SK-N-SH (cell line): ENCODE measurements around the gene DOHH. TPM values are rescaled to one million over a fixed set of nuclear protein-coding genes. Genes with fewer than 3 reads are reported as not detected.
A peak's percentile ranks its signal among the peaks of the same experiment; 100 is the strongest.

Experiments
- CTCF ChIA-PET: fragments of 300-600, 350-600 bp; formaldehyde crosslinking; extraction: SDS; loops from one replicate; lab custom pipeline; 2021; lab: Yijun Ruan, JAX
- POLR2A ChIA-PET: fragments of 350-600 bp; sonication (Branson Sonifier 250); formaldehyde crosslinking; extraction: SDS; loops from one replicate; lab custom pipeline; 2020; ENCODE audit warnings: antibody characterized with exemption, inconsistent platforms; lab: Yijun Ruan, JAX
- DNase-seq: peaks from one replicate; pipeline ENCODE4 v3.0.0; 2012
- H2AFZ ChIP-seq: fragments of 200-600 bp; sonication (generic); 2 replicates; pipeline ENCODE4 v1.8.1; 2016; ENCODE audit warnings: antibody characterized with exemption, mild to moderate bottlenecking, low read depth
- H3F3A ChIP-seq: fragments of 200-600 bp; sonication (generic); replicated peaks from 2 replicates; pipeline ENCODE3; 2016; ENCODE audit warnings: antibody characterized with exemption, mild to moderate bottlenecking; ENCODE audit not compliant: insufficient read depth
- H3K27ac ChIP-seq, 2 experiments: fragments of 200-500 bp in 1 of 2; fragments of 200-600 bp in 1 of 2; sonication (Bioruptor generic) in 1 of 2; sonication (generic), shearing (Covaris generic) in 1 of 2; 2 replicates each; pipeline versions ENCODE4 v1.5.1 to v1.6.1; 2014 to 2016; ENCODE audit warnings: low read depth in 2 of 2, inconsistent platforms in 1 of 2, low read length in 1 of 2, mild to moderate bottlenecking in 1 of 2, mixed read lengths in 1 of 2
- H3K27me3 ChIP-seq: fragments of 200-600 bp; sonication (generic), shearing (Covaris generic); 2 replicates; pipeline ENCODE4 v1.6.1; 2016; ENCODE audit warnings: mixed run types; ENCODE audit not compliant: insufficient read depth
- H3K36me3 ChIP-seq, 2 experiments: fragments of 200-500 bp in 1 of 2; fragments of 200-600 bp in 1 of 2; sonication (Bioruptor generic) in 1 of 2; sonication (generic) in 1 of 2; replicated peaks in 1 of 2; 2 replicates each; pipeline versions ENCODE3 to v1.5.1; 2014 to 2016; ENCODE audit warnings: low read length in 1 of 2, mild to moderate bottlenecking in 1 of 2; ENCODE audit not compliant: insufficient read depth in 2 of 2, control insufficient read depth in 1 of 2
- H3K4me1 ChIP-seq, 2 experiments: fragments of 200-500 bp in 1 of 2; fragments of 200-600 bp in 1 of 2; sonication (Bioruptor generic) in 1 of 2; sonication (generic), shearing (Covaris generic) in 1 of 2; 2 replicates each; pipeline versions ENCODE4 v1.5.1 to v1.6.1; 2014 to 2016; ENCODE audit warnings: low read depth in 1 of 2, low read length in 1 of 2, mixed run types in 1 of 2; ENCODE audit not compliant: insufficient read depth in 2 of 2, control insufficient read depth in 1 of 2
- H3K4me2 ChIP-seq: fragments of 200-600 bp; sonication (generic), shearing (Covaris generic); 2 replicates; pipeline ENCODE4 v1.6.1; 2017; ENCODE audit warnings: mixed run types
- H3K4me3 ChIP-seq, 2 experiments: fragments of 200-500 bp in 1 of 2; fragments of 200-600 bp in 1 of 2; sonication (Bioruptor generic) in 1 of 2; sonication (generic), shearing (Covaris generic) in 1 of 2; 2 replicates each; pipeline versions ENCODE4 v1.5.1 to v1.8.1; 2014 to 2016; ENCODE audit warnings: low read depth in 2 of 2, inconsistent platforms in 1 of 2, low read length in 1 of 2, mild to moderate bottlenecking in 1 of 2, mixed read lengths in 1 of 2, moderate library complexity in 1 of 2
- H3K79me2 ChIP-seq: fragments of 200-600 bp; sonication (generic); 2 replicates; pipeline ENCODE4 v1.8.1; 2017; ENCODE audit warnings: mild to moderate bottlenecking; ENCODE audit not compliant: insufficient read depth
- H3K9ac ChIP-seq: fragments of 200-600 bp; sonication (generic); 2 replicates; pipeline ENCODE4 v1.6.1; 2017; ENCODE audit warnings: mixed run types
- H3K9me2 ChIP-seq: fragments of 200-600 bp; sonication (generic); 2 replicates; pipeline ENCODE4 v1.6.1; 2017; ENCODE audit warnings: mixed run types
- H3K9me3 ChIP-seq: fragments of 200-600 bp; sonication (generic); 2 replicates; pipeline ENCODE4 v1.6.1; 2017; ENCODE audit warnings: mixed run types, mild to moderate bottlenecking, moderate library complexity
- H4K20me1 ChIP-seq: fragments of 200-600 bp; sonication (generic); 2 replicates; pipeline ENCODE4 v1.6.1; 2017; ENCODE audit warnings: mild to moderate bottlenecking, mixed run types; ENCODE audit not compliant: insufficient read depth
- CTCF ChIP-seq: fragments of 200-600 bp; sonication (generic); IDR thresholded peaks from 2 replicates; pipeline ENCODE4 v1.6.1; 2017; ENCODE audit warnings: antibody characterized with exemption, mild to moderate bottlenecking, moderate library complexity
- EP300 ChIP-seq, 2 experiments: IDR thresholded peaks; 2 replicates each; pipeline versions ENCODE4 v1.4.0 to v1.6.1; 2012; ENCODE audit warnings: borderline replicate concordance in 1 of 2, low read depth in 1 of 2, low read length in 1 of 2
- FOXJ3 ChIP-seq: sonication (generic); formaldehyde crosslinking; IDR thresholded peaks from 2 replicates; pipeline ENCODE4 v1.5.1; 2020; ENCODE audit warnings: mild to moderate bottlenecking, missing genetic modification reagents
- JUND ChIP-seq: IDR thresholded peaks from 2 replicates; pipeline ENCODE4 v1.4.0; 2012
- MAX ChIP-seq: IDR thresholded peaks from 2 replicates; pipeline ENCODE4 v1.4.0; 2012; ENCODE audit warnings: low read depth
- MXI1 ChIP-seq: IDR thresholded peaks from 2 replicates; pipeline ENCODE4 v1.6.1; 2012; ENCODE audit warnings: mild to moderate bottlenecking, low read depth, low read length, improper control_type of control experiment
- NFIC ChIP-seq: IDR thresholded peaks from 2 replicates; pipeline ENCODE4 v1.4.0; 2012; ENCODE audit warnings: borderline replicate concordance
- NRF1 ChIP-seq: IDR thresholded peaks from 2 replicates; pipeline ENCODE4 v1.6.1; 2012; ENCODE audit warnings: low read depth, mild to moderate bottlenecking, low read length
- POLR2AphosphoS5 ChIP-seq: IDR thresholded peaks from 2 replicates; pipeline ENCODE4 v1.6.1; 2012; ENCODE audit warnings: low read depth, low read length
- RAD21 ChIP-seq: IDR thresholded peaks from 2 replicates; pipeline ENCODE4 v1.6.1; 2012; ENCODE audit warnings: mild to moderate bottlenecking, low read length
- REST ChIP-seq: IDR thresholded peaks from 2 replicates; pipeline ENCODE4 v1.6.1; 2012; ENCODE audit warnings: mild to moderate bottlenecking, low read depth, low read length, moderate library complexity
- RFX5 ChIP-seq: IDR thresholded peaks from 2 replicates; pipeline ENCODE4 v1.6.1; 2012; ENCODE audit warnings: mild to moderate bottlenecking, improper control_type of control experiment, low read length
- SIN3A ChIP-seq: IDR thresholded peaks from 2 replicates; pipeline ENCODE4 v1.6.1; 2012; ENCODE audit warnings: low read depth, mild to moderate bottlenecking, low read length, moderate library complexity, borderline replicate concordance
- TAF1 ChIP-seq: IDR thresholded peaks from 2 replicates; pipeline ENCODE4 v1.6.1; 2012; ENCODE audit warnings: low read depth, mild to moderate bottlenecking, low read length, moderate library complexity, borderline replicate concordance
- USF1 ChIP-seq: IDR thresholded peaks from 2 replicates; pipeline ENCODE4 v1.4.0; 2012; ENCODE audit warnings: low read depth, borderline replicate concordance
- USF2 ChIP-seq: fragments of 150-350 bp; IDR thresholded peaks from 2 replicates; pipeline ENCODE4 v1.6.1; 2017; ENCODE audit warnings: antibody characterized with exemption, low read length, low read depth, borderline replicate concordance
- YY1 ChIP-seq: IDR thresholded peaks from 2 replicates; pipeline ENCODE4 v1.4.0; 2012; ENCODE audit warnings: low read depth, mild to moderate bottlenecking
- WGBS: methylation state at CpG from one replicate; pipeline ENCODE4 v1.1.6; 2017; ENCODE audit warnings: low lambda C conversion rate; 5-methylcytosine and 5-hydroxymethylcytosine counted together
- polyA plus RNA-seq, 3 experiments: library from polyadenylated mRNA; depleted of rRNA; stranded (reverse); fragments of >200 nt; gene quantifications; 2 replicates each; pipeline ENCODE4 v1.2.3, GENCODE V29; 2012

DOHH gene
- polyA plus RNA-seq (2012; rRNA removed): 14.3 and 14.5 TPM in 2 replicates
- 10.3 and 13.3 TPM in 2 replicates for polyA plus RNA-seq (2012; cell fraction: cytosol; rRNA removed)
- polyA plus RNA-seq (2012; cell fraction: nucleus; rRNA removed): 14.5 and 22.6 TPM in 2 replicates

GRCh38 chr19:3500429-3501101 is at the start of gene DOHH:
Gene DOHH (minus strand): TSS chr19:3500674. CDS start chr19:3496814, 3,860 bp downstream.
- H2AFZ ChIP-seq: peak within 1 kb of the TSS; percentile 87
- peak within 1 kb of the TSS; percentile 96 for H3K4me2 ChIP-seq
- WGBS: 2% methylated on average over 8 of the region's 52 CpGs
- peak; percentile 96 for DNase-seq
- peaks cover 2 to 3% of the 10 kb centered on the region in 2 experiments for H3K36me3 ChIP-seq
- peak within 1 kb of the TSS; percentile 96 for H3K9ac ChIP-seq
- no peaks in the 10 kb centered on the region for H3K27me3 ChIP-seq
- POLR2A ChIA-PET: interaction anchor here (1.4 to 1.5 kb wide), 2 partner anchors 10 to 225 kb away, joined by 3 to 4 read pairs; no protein-coding TSS in a partner anchor
- H3K9me2 ChIP-seq: no peaks in the 10 kb centered on the region
- TF ChIP-seq YY1 (peak; percentile 98), NRF1 (peak; percentile 84), USF1 (peak; percentile 100), MAX (peak; percentile 97), TAF1 (peak; percentile 99), SIN3A (peak; percentile 74; the same call in 1 of the 2 replicates), FOXJ3 (CRISPR knock-in tag) (no peak), JUND (no peak; the same call in 1 of the 2 replicates), REST (peak; percentile 60), EP300 (IDR thresholded peaks at IDR 0.05; ENCODE audit: borderline replicate concordance in 1 of 2, low read depth in 1 of 2, low read length in 1 of 2) (peak in 1 of 2 experiments; percentile 46; a peak in 1 of 4 replicates), RAD21 (no peak), CTCF (no peak), MXI1 (peak; percentile 96), USF2 (peak; percentile 84), RFX5 (peak; percentile 92), NFIC (no peak; the same call in 1 of the 2 replicates), POLR2AphosphoS5 (peak; percentile 60)
- peak within 1 kb of the TSS; percentile 78 to 96 for H3K4me3 ChIP-seq
- peaks cover 10 to 12% of the 10 kb centered on the region in 2 experiments; a peak in 2 of 4 replicates for H3K4me1 ChIP-seq
- no peaks in the 10 kb centered on the region for H3K9me3 ChIP-seq
- H3F3A ChIP-seq: peaks cover 8% of the 10 kb centered on the region
- H3K79me2 ChIP-seq: peaks cover 32% of the 10 kb centered on the region
- no peaks in the 10 kb centered on the region for H4K20me1 ChIP-seq
- peak within 1 kb of the TSS; percentile 86 to 97 for H3K27ac ChIP-seq
- CTCF ChIA-PET: interaction anchor here (1.0 to 4.2 kb wide), 7 partner anchors 11 to 226 kb away, joined by 3 to 22 read pairs (median 4); no protein-coding TSS in a partner anchor
